ENCODE data around the gene MAP7.

DNA sequence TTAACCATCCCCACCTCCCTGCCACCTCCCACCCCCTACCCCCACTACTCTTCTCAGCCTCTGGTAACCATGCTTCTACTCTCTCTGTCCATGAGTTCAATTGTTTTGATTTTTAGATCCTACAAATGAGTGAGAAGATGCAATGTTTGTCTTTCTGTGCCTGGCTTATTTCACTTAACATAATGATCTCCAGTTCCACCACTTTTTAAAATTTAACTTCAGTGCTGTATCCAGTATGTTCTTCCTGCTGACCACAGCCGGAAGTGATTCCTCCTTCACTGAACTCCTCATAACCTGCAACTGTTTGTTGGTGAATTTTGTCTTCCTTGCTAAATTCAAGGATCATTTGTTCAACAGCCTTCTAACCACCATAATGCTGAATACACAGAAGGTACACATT lies 3.9 kb downstream of the MAP7 start:
- TF ChIP-seq, protein P1, sequence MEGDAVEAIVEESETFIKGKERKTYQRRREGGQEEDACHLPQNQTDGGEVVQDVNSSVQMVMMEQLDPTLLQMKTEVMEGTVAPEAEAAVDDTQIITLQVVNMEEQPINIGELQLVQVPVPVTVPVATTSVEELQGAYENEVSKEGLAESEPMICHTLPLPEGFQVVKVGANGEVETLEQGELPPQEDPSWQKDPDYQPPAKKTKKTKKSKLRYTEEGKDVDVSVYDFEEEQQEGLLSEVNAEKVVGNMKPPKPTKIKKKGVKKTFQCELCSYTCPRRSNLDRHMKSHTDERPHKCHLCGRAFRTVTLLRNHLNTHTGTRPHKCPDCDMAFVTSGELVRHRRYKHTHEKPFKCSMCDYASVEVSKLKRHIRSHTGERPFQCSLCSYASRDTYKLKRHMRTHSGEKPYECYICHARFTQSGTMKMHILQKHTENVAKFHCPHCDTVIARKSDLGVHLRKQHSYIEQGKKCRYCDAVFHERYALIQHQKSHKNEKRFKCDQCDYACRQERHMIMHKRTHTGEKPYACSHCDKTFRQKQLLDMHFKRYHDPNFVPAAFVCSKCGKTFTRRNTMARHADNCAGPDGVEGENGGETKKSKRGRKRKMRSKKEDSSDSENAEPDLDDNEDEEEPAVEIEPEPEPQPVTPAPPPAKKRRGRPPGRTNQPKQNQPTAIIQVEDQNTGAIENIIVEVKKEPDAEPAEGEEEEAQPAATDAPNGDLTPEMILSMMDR (IDR thresholded peaks at IDR 0.05), result no peak
- no peak for TF ChIP-seq POLR2A (IDR thresholded peaks at IDR 0.05)
